GM12872 (cell line): ENCODE results near the gene PDIA5.

ENCODE experiments used
- CTCF ChIP-seq: IDR thresholded peaks from 3 replicates; pipeline ENCODE4 v1.5.1; 2011; ENCODE audit warnings: low read depth, mild to moderate bottlenecking, low read length, moderate library complexity; ENCODE audit not compliant: insufficient read depth

Gene PDIA5

GRCh38 chr3:123112232-123112631 lies 45.4 kb downstream of the PDIA5 start:
- TF ChIP-seq CTCF: no peak

GRCh38 chr3:123113889-123114450 lies 47.1 kb downstream of the PDIA5 start:
- no peak for TF ChIP-seq CTCF

- TF ChIP-seq CTCF: no peak
Measured at GRCh38 chr3:123116116-123116515, 49.3 kb downstream of the PDIA5 start.

GRCh38 chr3:123119388-123119787 lies 52.6 kb downstream of the PDIA5 start:
- no peak for TF ChIP-seq CTCF

GRCh38 chr3:123119802-123120201 lies 53.0 kb downstream of the PDIA5 start:
- TF ChIP-seq CTCF: no peak

GRCh38 chr3:123120573-123120972 lies 53.7 kb downstream of the PDIA5 start:
- TF ChIP-seq CTCF: no peak

GRCh38 chr3:123122057-123122456 lies 55.2 kb downstream of the PDIA5 start:
- no peak for TF ChIP-seq CTCF
